GM04503 (cell line): Measurements from ENCODE around the gene MAPRE3.

Experiments
- DNase-seq: peaks from one replicate; pipeline ENCODE4 v3.0.0-alpha.2; 2012; ENCODE audit warnings: low read depth

Gene MAPRE3

GRCh38 chr2:26950246-26950645 is 20.2 kb upstream of the MAPRE3 start:
- no peak for DNase-seq

- DNase-seq = no peak
Observed at GRCh38 chr2:26951236-26951635, 19.2 kb upstream of the MAPRE3 start.

GRCh38 chr2:26952374-26952773 is 18.1 kb upstream of the MAPRE3 start:
- no peak for DNase-seq

- DNase-seq = no peak
Observed at GRCh38 chr2:26954135-26954534, 16.3 kb upstream of the MAPRE3 start.

- DNase-seq = no peak
Observed at GRCh38 chr2:26957041-26957440, 13.4 kb upstream of the MAPRE3 start.

- DNase-seq = no peak
Observed at GRCh38 chr2:26957534-26957933, 12.9 kb upstream of the MAPRE3 start.

- DNase-seq = no peak
Observed at GRCh38 chr2:26959331-26959730, 11.1 kb upstream of the MAPRE3 start.

GRCh38 chr2:26964446-26965130 is 5.8 kb upstream of the MAPRE3 start:
- no peak for DNase-seq

- no peak for DNase-seq
Observed at GRCh38 chr2:26968001-26968400, 2.4 kb upstream of the MAPRE3 start.

- DNase-seq = no peak
Observed at GRCh38 chr2:26969077-26969844, 1.2 kb upstream of the MAPRE3 start.

GRCh38 chr2:26970928-26971627 is 641 bp downstream of the MAPRE3 start:
- DNase-seq = no peak

- DNase-seq = no peak
Observed at GRCh38 chr2:26971911-26972786, 1.7 kb downstream of the MAPRE3 start.

- no peak for DNase-seq
Observed at GRCh38 chr2:26974352-26974751, 3.9 kb downstream of the MAPRE3 start.

- no peak for DNase-seq
Observed at GRCh38 chr2:26975102-26975501, 4.7 kb downstream of the MAPRE3 start.

GRCh38 chr2:26975656-26976055 is 5.2 kb downstream of the MAPRE3 start:
- no peak for DNase-seq

GRCh38 chr2:26976237-26976636 is 5.8 kb downstream of the MAPRE3 start:
- DNase-seq = peak; percentile 68

GRCh38 chr2:26977012-26977411 is 6.6 kb downstream of the MAPRE3 start:
- DNase-seq = no peak

- DNase-seq = no peak
Observed at GRCh38 chr2:26978061-26978596, 7.7 kb downstream of the MAPRE3 start.

GRCh38 chr2:26979741-26980140 is 9.3 kb downstream of the MAPRE3 start:
- DNase-seq = no peak

- DNase-seq = no peak
Observed at GRCh38 chr2:26980971-26981370, 10.5 kb downstream of the MAPRE3 start.

- no peak for DNase-seq
Observed at GRCh38 chr2:26982102-26982742, 11.8 kb downstream of the MAPRE3 start.
